ENCODE measurements around the gene ZNF576. TPM values are rescaled to one million over a fixed set of nuclear protein-coding genes. Genes with fewer than 3 reads are reported as not detected.

ZNF576 gene
- total RNA-seq, 1 experiment from 2014 or later, result 18.4 TPM

GRCh38 chr19:43612374-43612773, 16.0 kb downstream of the ZNF576 start:
- no TSS peak for BruUV-seq (replicated peaks)
- H3K27ac Mint-ChIP-seq (ENCODE audit: low read depth, unreplicated experiment), result peak overlapping the region; percentile 77
- no peaks in the 10 kb centered on the region for H3K27me3 Mint-ChIP-seq (ENCODE audit: insufficient read depth, unreplicated experiment)
- no peak overlapping the region for H3K4me3 Mint-ChIP-seq (ENCODE audit: unreplicated experiment)
- ChIA-PET POLR2A (interaction anchor here (0.6 kb wide), 1 partner anchor 522 kb away, joined by 3 read pairs; no protein-coding TSS in a partner anchor), CTCF (no interaction called here)
- no peak for TF ChIP-seq CTCF (IDR thresholded peaks at IDR 0.05; ENCODE audit: unreplicated experiment)
- intact Hi-C loops (cut with micrococcal nuclease), result no loop called here
- H3K4me1 Mint-ChIP-seq (ENCODE audit: insufficient read depth, unreplicated experiment), result peaks cover 2% of the 10 kb centered on the region
- H3K36me3 Mint-ChIP-seq (ENCODE audit: insufficient read depth, unreplicated experiment), result peaks cover 7% of the 10 kb centered on the region
- H3K9me3 Mint-ChIP-seq (ENCODE audit: unreplicated experiment), result no peaks in the 10 kb centered on the region
- no peak for DNase-seq (ENCODE audit: unreplicated experiment)

GRCh38 chr19:43616306-43616705, 19.9 kb downstream of the ZNF576 start:
- Mint-ChIP-seq H3K36me3 (ENCODE audit: insufficient read depth, unreplicated experiment) (peaks cover 7% of the 10 kb centered on the region), H3K4me3 (ENCODE audit: unreplicated experiment) (no peak overlapping the region), H3K4me1 (ENCODE audit: insufficient read depth, unreplicated experiment) (peaks cover 7% of the 10 kb centered on the region), H3K27ac (ENCODE audit: low read depth, unreplicated experiment) (no peak overlapping the region), H3K27me3 (ENCODE audit: insufficient read depth, unreplicated experiment) (no peaks in the 10 kb centered on the region), H3K9me3 (ENCODE audit: unreplicated experiment) (no peaks in the 10 kb centered on the region)
- ChIA-PET POLR2A (no interaction called here), CTCF (interaction anchor here (1.1 kb wide), 1 partner anchor 52 kb away, joined by 4 read pairs; no protein-coding TSS in a partner anchor)
- no peak for DNase-seq (ENCODE audit: unreplicated experiment)
- no TSS peak for BruUV-seq (replicated peaks)
- intact Hi-C loops (cut with micrococcal nuclease), result no loop called here
- TF ChIP-seq CTCF (IDR thresholded peaks at IDR 0.05; ENCODE audit: unreplicated experiment), result no peak

GRCh38 chr19:43616954-43617353, 20.6 kb downstream of the ZNF576 start:
- Mint-ChIP-seq H3K27ac (ENCODE audit: low read depth, unreplicated experiment) (no peak overlapping the region), H3K4me1 (ENCODE audit: insufficient read depth, unreplicated experiment) (peaks cover 7% of the 10 kb centered on the region), H3K4me3 (ENCODE audit: unreplicated experiment) (no peak overlapping the region), H3K27me3 (ENCODE audit: insufficient read depth, unreplicated experiment) (no peaks in the 10 kb centered on the region), H3K36me3 (ENCODE audit: insufficient read depth, unreplicated experiment) (peaks cover 7% of the 10 kb centered on the region), H3K9me3 (ENCODE audit: unreplicated experiment) (no peaks in the 10 kb centered on the region)
- TF ChIP-seq CTCF (IDR thresholded peaks at IDR 0.05; ENCODE audit: unreplicated experiment), result no peak
- BruUV-seq (replicated peaks), result no TSS peak
- CTCF ChIA-PET, result interaction anchor here (0.7 kb wide), 1 partner anchor 36 kb away, joined by 3 read pairs; no protein-coding TSS in a partner anchor
- POLR2A ChIA-PET, result interaction anchor here (1.0 kb wide), 1 partner anchor 9 kb away, joined by 5 read pairs; no protein-coding TSS in a partner anchor
- DNase-seq (ENCODE audit: unreplicated experiment), result no peak
- intact Hi-C loops (cut with micrococcal nuclease), result no loop called here

GRCh38 chr19:43618921-43619261, 22.5 kb downstream of the ZNF576 start:
- TSS peak; percentile 73 for BruUV-seq (replicated peaks)
- intact Hi-C loops (cut with micrococcal nuclease), result no loop called here
- no peaks in the 10 kb centered on the region for H3K9me3 Mint-ChIP-seq (ENCODE audit: unreplicated experiment)
- H3K27me3 Mint-ChIP-seq (ENCODE audit: insufficient read depth, unreplicated experiment), result no peaks in the 10 kb centered on the region
- DNase-seq (ENCODE audit: unreplicated experiment), result no peak
- TF ChIP-seq CTCF (IDR thresholded peaks at IDR 0.05; ENCODE audit: unreplicated experiment), result no peak
- ChIA-PET POLR2A (interaction anchor here (0.6 to 3.0 kb wide), 3 partner anchors 12 to 1713 kb away, joined by 3 to 18 read pairs (median 5); partner anchors contain the start of genes IRGQ and ZNF576), CTCF (no interaction called here)
- H3K27ac Mint-ChIP-seq (ENCODE audit: low read depth, unreplicated experiment), result peak overlapping the region; percentile 78
- peaks cover 7% of the 10 kb centered on the region for H3K36me3 Mint-ChIP-seq (ENCODE audit: insufficient read depth, unreplicated experiment)
- H3K4me3 Mint-ChIP-seq (ENCODE audit: unreplicated experiment), result peak overlapping the region; percentile 89
- H3K4me1 Mint-ChIP-seq (ENCODE audit: insufficient read depth, unreplicated experiment), result peaks cover 7% of the 10 kb centered on the region
